GM12873 (cell line): ENCODE data around the gene RNASE1.

Source experiments
- TF ChIP-seq, protein P1 (sequence below): IDR thresholded peaks from 2 replicates; pipeline ENCODE4 v1.5.1; 2012; ENCODE audit warnings: low read depth, mild to moderate bottlenecking, moderate library complexity, low read length, control low read depth; ENCODE audit not compliant: insufficient read depth; ENCODE audit errors: missing control alignments

RNASE1 gene

DNA sequence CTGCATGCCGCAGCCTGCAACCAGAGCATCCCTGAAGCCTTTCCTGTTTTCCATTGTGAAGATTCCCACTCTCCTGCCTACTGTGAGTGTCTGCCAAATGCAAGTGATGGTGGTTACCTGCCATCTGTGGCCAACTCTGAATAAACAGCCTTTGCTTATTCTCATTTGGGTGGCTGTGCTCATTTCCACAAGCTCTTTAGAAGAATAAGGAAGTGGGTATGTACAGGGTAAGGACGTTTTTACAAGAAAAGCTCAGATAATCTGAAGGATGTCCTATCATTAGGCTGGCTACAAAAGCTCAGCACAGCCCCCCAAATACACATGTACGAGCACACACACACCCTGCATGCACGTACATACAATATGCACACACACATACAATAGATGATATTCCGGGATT, 7.3 kb upstream of the RNASE1 start:
- TF ChIP-seq, protein P1, sequence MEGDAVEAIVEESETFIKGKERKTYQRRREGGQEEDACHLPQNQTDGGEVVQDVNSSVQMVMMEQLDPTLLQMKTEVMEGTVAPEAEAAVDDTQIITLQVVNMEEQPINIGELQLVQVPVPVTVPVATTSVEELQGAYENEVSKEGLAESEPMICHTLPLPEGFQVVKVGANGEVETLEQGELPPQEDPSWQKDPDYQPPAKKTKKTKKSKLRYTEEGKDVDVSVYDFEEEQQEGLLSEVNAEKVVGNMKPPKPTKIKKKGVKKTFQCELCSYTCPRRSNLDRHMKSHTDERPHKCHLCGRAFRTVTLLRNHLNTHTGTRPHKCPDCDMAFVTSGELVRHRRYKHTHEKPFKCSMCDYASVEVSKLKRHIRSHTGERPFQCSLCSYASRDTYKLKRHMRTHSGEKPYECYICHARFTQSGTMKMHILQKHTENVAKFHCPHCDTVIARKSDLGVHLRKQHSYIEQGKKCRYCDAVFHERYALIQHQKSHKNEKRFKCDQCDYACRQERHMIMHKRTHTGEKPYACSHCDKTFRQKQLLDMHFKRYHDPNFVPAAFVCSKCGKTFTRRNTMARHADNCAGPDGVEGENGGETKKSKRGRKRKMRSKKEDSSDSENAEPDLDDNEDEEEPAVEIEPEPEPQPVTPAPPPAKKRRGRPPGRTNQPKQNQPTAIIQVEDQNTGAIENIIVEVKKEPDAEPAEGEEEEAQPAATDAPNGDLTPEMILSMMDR = no peak

- TF ChIP-seq, protein P1 = no peak
Measured at GRCh38 chr14:20808162-20808483, 5.5 kb upstream of the RNASE1 start.

GRCh38 chr14:20807304-20808161, 4.9 kb upstream of the RNASE1 start:
- TF ChIP-seq, protein P1 = no peak

DNA sequence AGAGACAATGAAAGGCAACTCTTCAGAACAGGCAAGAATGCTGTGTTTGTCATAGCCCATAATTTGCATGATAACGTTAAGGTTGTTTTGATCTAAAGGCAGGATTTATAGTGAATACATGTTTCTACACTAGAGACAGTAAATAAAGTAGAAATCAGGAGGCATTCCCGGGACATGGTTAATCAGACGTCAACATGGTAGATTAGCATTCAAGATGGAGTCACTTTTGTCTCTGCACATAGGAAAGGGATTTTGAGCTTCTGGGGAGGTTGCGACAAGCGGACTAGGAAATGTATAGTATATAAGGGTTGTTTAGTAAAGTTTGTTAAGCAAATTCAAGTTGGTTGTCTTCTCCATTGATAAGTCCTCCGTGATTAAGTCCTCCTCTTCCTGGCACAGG, 2.8 kb upstream of the RNASE1 start:
- TF ChIP-seq, protein P1 = no peak

GRCh38 chr14:20803223-20803622, 579 bp upstream of the RNASE1 start:
- TF ChIP-seq, protein P1 = no peak

DNA sequence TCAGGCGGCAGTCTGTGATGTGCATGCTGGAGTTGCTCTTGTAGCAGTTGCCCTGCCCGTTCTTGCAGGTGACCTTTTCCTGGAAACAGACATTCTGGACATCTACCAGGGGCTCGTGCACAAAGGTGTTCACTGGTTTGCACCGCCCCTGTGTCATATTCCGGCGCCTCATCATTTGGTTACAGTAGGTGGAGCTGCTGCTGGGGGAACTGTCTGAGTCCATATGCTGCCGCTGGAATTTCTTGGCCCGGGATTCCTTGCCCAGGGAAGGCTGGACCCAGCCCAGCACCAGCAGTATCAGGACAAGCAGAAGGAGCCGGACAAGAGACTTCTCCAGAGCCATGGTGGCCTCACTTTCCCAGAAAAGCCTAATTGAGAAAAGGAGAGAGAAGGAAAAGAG, 918 bp downstream of the RNASE1 start:
- TF ChIP-seq, protein P1 = no peak

GRCh38 chr14:20799892-20800544, 2.6 kb downstream of the RNASE1 start:
- TF ChIP-seq, protein P1 = no peak
